Suprapubic skin (tissue), 4 donors: ENCODE data around the gene ITM2C. TPM values are rescaled to one million over a fixed set of nuclear protein-coding genes. Genes with fewer than 3 reads are reported as not detected.

Experiments
- DNase-seq, 2 donors: peaks; one replicate each; pipeline ENCODE4 v3.0.0-alpha.2; 2019; ENCODE audit warnings: low spot score in 2 of 2
- H3K27ac ChIP-seq: fragments of 200-600 bp; sonication (generic); one replicate; pipeline ENCODE4 v1.5.1; 2019
- H3K27me3 ChIP-seq: fragments of 200-600 bp; sonication (generic); one replicate; pipeline ENCODE4 v1.5.1; 2019
- H3K36me3 ChIP-seq: fragments of 200-600 bp; sonication (generic); one replicate; pipeline ENCODE4 v1.5.1; 2019
- H3K4me1 ChIP-seq: fragments of 200-600 bp; sonication (generic); one replicate; pipeline ENCODE4 v1.5.1; 2019
- H3K4me3 ChIP-seq: fragments of 200-600 bp; sonication (generic); one replicate; pipeline ENCODE4 v1.5.1; 2019; ENCODE audit warnings: mild to moderate bottlenecking
- H3K9me3 ChIP-seq: fragments of 200-600 bp; sonication (generic); one replicate; pipeline ENCODE4 v1.5.1; 2019
- CTCF ChIP-seq, 2 donors: fragments of 200-600 bp in 1 of 2; fragments of 450-650 bp in 1 of 2; sonication (generic) in 1 of 2; IDR thresholded peaks; one replicate each; pipeline ENCODE4 v1.5.1; 2016 to 2019; ENCODE audit warnings: antibody characterized with exemption in 2 of 2, mild to moderate bottlenecking in 1 of 2, moderate library complexity in 1 of 2
- EP300 ChIP-seq: sonication (generic); formaldehyde crosslinking; IDR thresholded peaks from one replicate; pipeline ENCODE4 v1.6.1; 2017; ENCODE audit warnings: antibody characterized with exemption
- POLR2A ChIP-seq, 2 donors: fragments of 450-650 bp; IDR thresholded peaks; one replicate each; pipeline ENCODE4 v1.6.1; 2017; ENCODE audit warnings: antibody characterized with exemption in 2 of 2, mild to moderate bottlenecking in 2 of 2, moderate library complexity in 2 of 2
- POLR2AphosphoS5 ChIP-seq, 3 donors: sonication (generic); formaldehyde crosslinking; IDR thresholded peaks; one replicate each; pipeline ENCODE4 v1.6.1; 2017; ENCODE audit warnings: antibody characterized with exemption in 3 of 3
- WGBS: methylation state at CpG from one replicate; pipeline ENCODE4 v1.1.5; 2018; 5-methylcytosine and 5-hydroxymethylcytosine counted together
- total RNA-seq, 4 donors: library from RNA; depleted of rRNA; stranded (reverse); fragments of >200 nt; gene quantifications; one replicate each; pipeline ENCODE4 v1.1.0, GENCODE V29; 2016

ITM2C gene
- total RNA-seq, 4 donors from 2014 or later = 9.0 to 17.9 (median 11.4) TPM

DNA sequence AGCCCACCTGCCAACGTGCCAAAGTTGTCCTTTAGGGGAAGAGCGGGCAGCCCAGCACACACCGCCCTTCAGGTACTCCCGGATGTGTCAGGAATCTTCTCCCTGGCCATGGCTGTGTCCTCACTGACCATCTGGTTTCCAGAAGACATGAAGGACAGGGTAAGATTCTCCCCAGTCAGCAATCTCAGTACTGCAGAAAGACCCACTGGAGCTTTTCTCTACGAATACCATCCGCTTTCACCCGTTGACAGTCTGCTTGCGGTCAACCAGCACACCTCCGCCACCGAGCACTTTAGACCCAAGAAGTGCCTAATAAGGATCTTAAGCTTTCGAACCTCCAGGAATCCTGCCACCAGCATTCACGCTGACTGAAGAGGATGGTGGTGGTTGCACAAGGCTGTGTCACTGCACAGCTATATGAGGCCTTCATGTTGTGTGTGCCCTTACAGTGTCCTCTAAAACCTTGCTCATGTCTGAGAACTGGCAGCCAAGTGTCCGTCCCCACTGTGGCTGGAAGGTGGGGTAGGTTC, 42.7 kb upstream of the ITM2C start:
- peaks cover 30% of the 10 kb centered on the region for H3K36me3 ChIP-seq
- no peak for DNase-seq
- 89% methylated on average over 13 of the region's 13 CpGs for WGBS
- TF ChIP-seq EP300 (no peak), POLR2A (IDR thresholded peaks at IDR 0.05) (no peak), POLR2AphosphoS5 (IDR thresholded peaks at IDR 0.05) (no peak), CTCF (IDR thresholded peaks at IDR 0.05) (no peak)
- H3K4me3 ChIP-seq = no peak overlapping the region
- H3K27ac ChIP-seq = no peak overlapping the region
- peaks cover 8% of the 10 kb centered on the region for H3K27me3 ChIP-seq
- H3K4me1 ChIP-seq = peaks cover 5% of the 10 kb centered on the region
- no peaks in the 10 kb centered on the region for H3K9me3 ChIP-seq

- TF ChIP-seq POLR2A (IDR thresholded peaks at IDR 0.05) (no peak), POLR2AphosphoS5 (IDR thresholded peaks at IDR 0.05) (no peak), EP300 (no peak), CTCF (IDR thresholded peaks at IDR 0.05) (no peak)
- Histone ChIP-seq H3K36me3 (peaks cover 18% of the 10 kb centered on the region), H3K27me3 (peaks cover 21% of the 10 kb centered on the region), H3K4me1 (peaks cover 12% of the 10 kb centered on the region), H3K4me3 (no peak overlapping the region), H3K27ac (no peak overlapping the region), H3K9me3 (no peaks in the 10 kb centered on the region)
- 70% methylated on average over 9 of the region's 10 CpGs for WGBS
- DNase-seq = no peak
These were observed 41.3 kb upstream of the ITM2C start for GRCh38 chr2:230823264-230823964.

DNA sequence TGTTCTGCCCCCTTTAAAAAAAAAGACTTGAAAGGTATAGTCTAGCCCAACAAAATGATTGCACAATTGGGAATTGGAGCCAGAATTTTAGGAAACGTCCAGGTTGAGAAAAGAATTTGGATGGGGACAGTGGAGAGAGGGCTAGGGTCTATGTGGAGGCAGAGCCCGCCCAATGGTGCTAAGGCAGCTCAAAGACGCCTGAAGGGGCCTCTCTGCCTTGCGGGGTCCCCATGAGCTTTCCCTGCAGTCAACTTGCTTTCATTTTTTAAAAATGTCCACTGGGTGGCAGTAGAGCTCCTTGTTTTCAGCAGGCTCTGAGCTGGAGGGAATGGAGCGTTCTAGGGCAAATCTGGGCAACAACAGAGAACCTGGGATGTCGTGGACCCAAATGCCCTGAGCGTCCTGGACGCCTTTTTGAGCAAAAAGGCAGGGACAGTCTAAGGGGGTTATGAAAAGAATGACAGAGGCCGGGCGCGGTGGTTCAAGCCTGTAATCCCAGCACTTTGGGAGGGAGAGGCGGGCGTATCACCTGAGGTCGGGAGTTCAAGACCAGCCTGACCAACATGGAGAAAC, 40.2 kb upstream of the ITM2C start:
- DNase-seq = no peak
- TF ChIP-seq POLR2AphosphoS5 (IDR thresholded peaks at IDR 0.05) (no peak), POLR2A (IDR thresholded peaks at IDR 0.05) (no peak), CTCF (IDR thresholded peaks at IDR 0.05) (peak; percentile 52 to 55), EP300 (no peak)
- Histone ChIP-seq H3K27me3 (peaks cover 32% of the 10 kb centered on the region), H3K36me3 (peaks cover 7% of the 10 kb centered on the region), H3K9me3 (no peaks in the 10 kb centered on the region), H3K4me3 (peak overlapping the region; percentile 28), H3K4me1 (peaks cover 15% of the 10 kb centered on the region), H3K27ac (no peak overlapping the region)
- WGBS = 26% methylated on average over 14 of the region's 14 CpGs

- no peak for DNase-seq
- Histone ChIP-seq H3K36me3 (peaks cover 6% of the 10 kb centered on the region), H3K4me1 (peaks cover 15% of the 10 kb centered on the region), H3K27me3 (peaks cover 38% of the 10 kb centered on the region), H3K9me3 (no peaks in the 10 kb centered on the region), H3K4me3 (no peak overlapping the region), H3K27ac (no peak overlapping the region)
- 38% methylated on average over 1 of the region's 1 CpG for WGBS
- TF ChIP-seq CTCF (IDR thresholded peaks at IDR 0.05) (no peak), POLR2AphosphoS5 (IDR thresholded peaks at IDR 0.05) (no peak), EP300 (no peak), POLR2A (IDR thresholded peaks at IDR 0.05) (no peak)
These were observed 39.4 kb upstream of the ITM2C start for GRCh38 chr2:230825354-230825753.

DNA sequence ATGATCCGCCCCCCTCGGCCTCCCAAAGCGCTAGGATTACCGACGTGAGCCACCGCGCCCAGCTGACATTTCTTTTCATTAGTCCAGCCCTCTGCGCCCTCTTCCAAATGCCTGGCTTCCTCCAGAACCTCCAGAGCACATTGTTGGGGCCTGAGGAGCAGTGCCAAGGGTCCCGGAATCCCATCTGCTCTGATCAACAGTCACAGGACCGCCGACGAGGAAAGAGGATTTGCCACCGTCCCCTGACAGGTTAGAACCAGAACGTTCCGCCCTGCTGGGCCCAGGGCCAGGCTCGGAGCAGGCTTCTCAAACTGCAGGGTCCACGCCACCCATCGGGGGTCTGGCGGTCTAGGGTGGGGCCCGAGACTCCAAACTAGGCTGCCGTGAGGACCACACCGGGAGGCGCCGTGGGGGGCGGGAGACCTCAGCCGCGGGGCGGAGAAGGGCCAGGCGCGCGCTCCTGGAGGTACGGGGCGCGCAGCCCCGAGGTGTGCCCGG, 36.9 kb upstream of the ITM2C start:
- no peaks in the 10 kb centered on the region for H3K9me3 ChIP-seq
- H3K4me1 ChIP-seq = peaks cover 15% of the 10 kb centered on the region
- H3K27me3 ChIP-seq = peaks cover 46% of the 10 kb centered on the region
- WGBS = 65% methylated on average over 14 of the region's 36 CpGs
- no peak overlapping the region for H3K27ac ChIP-seq
- TF ChIP-seq CTCF (IDR thresholded peaks at IDR 0.05) = no peak
- no peak for TF ChIP-seq POLR2AphosphoS5 (IDR thresholded peaks at IDR 0.05)
- no peak for TF ChIP-seq EP300
- TF ChIP-seq POLR2A (IDR thresholded peaks at IDR 0.05) = no peak
- H3K4me3 ChIP-seq = peak overlapping the region; percentile 39
- H3K36me3 ChIP-seq = no peaks in the 10 kb centered on the region
- DNase-seq = no peak
